HepG2 (cell line): Measurements from ENCODE around the gene HYAL1. TPM values are rescaled to one million over a fixed set of nuclear protein-coding genes. Genes with fewer than 3 reads are reported as not detected.
A peak's percentile ranks its signal among the peaks of the same experiment; 100 is the strongest.

Experiments used
- ATAC-seq: fragments of 200-7000 bp; cut with Tn5 transposase; 3 replicates; pipeline ENCODE4 v1.9.1; 2020; ENCODE audit warnings: mild to moderate bottlenecking, moderate library complexity
- BruUV-seq: library from RNA; stranded (reverse); fragments of 400-500 nt; replicated peaks from 2 replicates; lab custom pipeline; 2021; lab: Mats Ljungman, UMichigan
- CTCF ChIA-PET: fragments of 300-600 bp; formaldehyde crosslinking; extraction: SDS; loops from one replicate; lab custom pipeline; 2021; ENCODE audit warnings: low total read pairs, inconsistent platforms, low intra/inter-chr PET ratio; lab: Yijun Ruan, JAX
- POLR2A ChIA-PET: fragments of 350-600 bp; sonication (Branson Sonifier 250); formaldehyde crosslinking; loops from one replicate; lab custom pipeline; 2020; ENCODE audit warnings: antibody characterized with exemption, inconsistent platforms; lab: Yijun Ruan, JAX
- DNase-seq: peaks from one replicate; pipeline ENCODE4 v3.0.0-alpha.2; 2015; ENCODE audit warnings: low spot score
- FAIRE-seq: peaks from 3 replicates; lab custom pipeline; 2011; peaks lifted over from hg19 to GRCh38; lab: Jason Lieb, UNC
- H2AFZ ChIP-seq: one replicate; pipeline ENCODE4 v1.6.1; 2011; ENCODE audit warnings: low read length, inconsistent platforms
- H3K27ac ChIP-seq: fragments of 300-600 bp; 3 replicates; pipeline ENCODE4 v1.8.0; 2011; ENCODE audit warnings: mixed run types, mild to moderate bottlenecking, mixed read lengths, low read length, inconsistent platforms; ENCODE audit not compliant: insufficient read depth; ENCODE audit errors: extremely low read length
- H3K27me3 ChIP-seq, 2 experiments: fragments of 200-600 bp in 1 of 2; 2 replicates in 1 of 2; 3 replicates in 1 of 2; pipeline versions ENCODE4 v1.6.0 to v1.8.0; 2011; ENCODE audit warnings: low read length in 2 of 2, mild to moderate bottlenecking in 2 of 2, moderate library complexity in 2 of 2, inconsistent platforms in 1 of 2; ENCODE audit not compliant: insufficient read depth in 2 of 2, control insufficient read depth in 1 of 2
- H3K36me3 ChIP-seq, 2 experiments: fragments of 200-600 bp in 1 of 2; replicated peaks in 1 of 2; 2 replicates in 1 of 2; 3 replicates in 1 of 2; pipeline versions ENCODE4 v1.5.1 to v1.8.0; 2011; ENCODE audit warnings: low read length in 2 of 2, inconsistent platforms in 1 of 2; ENCODE audit not compliant: insufficient read depth in 2 of 2, control insufficient read depth in 1 of 2
- H3K4me1 ChIP-seq: 2 replicates; pipeline ENCODE4 v1.5.1; 2012; ENCODE audit warnings: low read length, inconsistent platforms; ENCODE audit not compliant: insufficient read depth
- H3K4me2 ChIP-seq: 2 replicates; pipeline ENCODE4 v1.6.0; 2011; ENCODE audit warnings: low read depth, low read length, inconsistent platforms
- H3K4me3 ChIP-seq, 3 experiments: fragments of 200-600 bp in 1 of 3; sonication (generic), shearing (Covaris generic) in 1 of 3; replicated peaks in 1 of 3; 2 replicates each; pipeline ENCODE4 v1.5.1; 2011 to 2016; ENCODE audit warnings: low read length in 3 of 3, inconsistent platforms in 2 of 3, low read depth in 2 of 3, mild to moderate bottlenecking in 2 of 3, control low read depth in 1 of 3, mixed read lengths in 1 of 3; ENCODE audit not compliant: insufficient read depth in 1 of 3
- H3K79me2 ChIP-seq: one replicate; pipeline ENCODE4 v1.6.1; 2011; ENCODE audit warnings: low read length, inconsistent platforms; ENCODE audit not compliant: insufficient read depth
- H3K9ac ChIP-seq: 2 replicates; pipeline ENCODE4 v1.6.0; 2011; ENCODE audit warnings: mild to moderate bottlenecking, low read depth, low read length, inconsistent platforms; ENCODE audit not compliant: insufficient read depth
- H3K9me3 ChIP-seq: 2 replicates; pipeline ENCODE4 v1.5.1; 2012; ENCODE audit warnings: mild to moderate bottlenecking, low read length
- H4K20me1 ChIP-seq: 2 replicates; pipeline ENCODE4 v1.6.0; 2011; ENCODE audit warnings: inconsistent platforms, mild to moderate bottlenecking, low read length, moderate library complexity; ENCODE audit not compliant: insufficient read depth
- BCL3 ChIP-seq: sonication (generic); formaldehyde crosslinking; IDR thresholded peaks from 2 replicates; pipeline ENCODE4 v1.5.1; 2020; ENCODE audit warnings: mild to moderate bottlenecking, missing genetic modification reagents, moderate library complexity
- DNMT3B ChIP-seq: conservative IDR thresholded peaks from 2 replicates; pipeline ENCODE4 v1.6.1; 2016; ENCODE audit warnings: missing biosample characterization, control low read depth
- HOXA3 ChIP-seq: sonication (generic); formaldehyde crosslinking; IDR thresholded peaks from 2 replicates; pipeline ENCODE4 v1.5.0; 2020; ENCODE audit warnings: missing genetic modification reagents
- KDM1A ChIP-seq: IDR thresholded peaks from 2 replicates; pipeline ENCODE4 v1.6.1; 2016; ENCODE audit warnings: missing compliant biosample characterization
- MAFG ChIP-seq: sonication (generic); formaldehyde crosslinking; IDR thresholded peaks from 2 replicates; pipeline ENCODE4 v1.5.1; 2020; ENCODE audit warnings: mild to moderate bottlenecking, missing genetic modification reagents
- NFE2L1 ChIP-seq: sonication (generic); formaldehyde crosslinking; IDR thresholded peaks from 2 replicates; pipeline ENCODE4 v1.4.0; 2020; ENCODE audit warnings: missing genetic modification reagents, mild to moderate bottlenecking, borderline replicate concordance
- NFKBIZ ChIP-seq: IDR thresholded peaks from 2 replicates; pipeline ENCODE4 v1.6.1; 2018; ENCODE audit warnings: missing genetic modification reagents, missing compliant biosample characterization
- SPEN ChIP-seq: sonication (generic); formaldehyde crosslinking; IDR thresholded peaks from 2 replicates; pipeline ENCODE4 v1.5.1; 2020; ENCODE audit warnings: low read depth, mild to moderate bottlenecking, missing genetic modification reagents
- SUZ12 ChIP-seq: fragments of 150-350 bp; IDR thresholded peaks from 2 replicates; pipeline ENCODE4 v1.6.1; 2014; ENCODE audit warnings: low read depth, low read length
- TCF12 ChIP-seq, 2 experiments: fragments of 450-650 bp in 1 of 2; sonication (generic) in 1 of 2; formaldehyde crosslinking in 1 of 2; IDR thresholded peaks; 2 replicates each; pipeline versions ENCODE4 v1.6.1 to v1.8.0; 2017 to 2022; ENCODE audit warnings: antibody characterized with exemption in 1 of 2, mild to moderate bottlenecking in 1 of 2, missing genetic modification reagents in 1 of 2, moderate library complexity in 1 of 2
- YEATS2 ChIP-seq: sonication (generic); formaldehyde crosslinking; IDR thresholded peaks from 2 replicates; pipeline ENCODE4 v1.4.0; 2020; ENCODE audit warnings: missing genetic modification reagents, borderline replicate concordance
- ZHX1 ChIP-seq: sonication (generic); formaldehyde crosslinking; IDR thresholded peaks from 2 replicates; pipeline ENCODE4 v1.8.1; 2022; ENCODE audit warnings: low read depth, mild to moderate bottlenecking, missing genetic modification reagents
- ZNF235 ChIP-seq: sonication (generic); formaldehyde crosslinking; IDR thresholded peaks from 2 replicates; pipeline ENCODE4 v1.8.1; 2023; ENCODE audit warnings: mild to moderate bottlenecking, missing genetic modification reagents, borderline replicate concordance
- ZNF382 ChIP-seq: sonication (generic); formaldehyde crosslinking; IDR thresholded peaks from 2 replicates; pipeline ENCODE4 v1.5.0; 2020; ENCODE audit warnings: missing genetic modification reagents, mild to moderate bottlenecking, borderline replicate concordance
- ZNF530 ChIP-seq: sonication (generic); formaldehyde crosslinking; IDR thresholded peaks from 2 replicates; pipeline ENCODE4 v1.5.0; 2020; ENCODE audit warnings: low read depth, mild to moderate bottlenecking, missing genetic modification reagents
- WGBS: methylation state at CpG from one replicate; pipeline ENCODE4 v1.1.6; 2017; ENCODE audit warnings: low lambda C conversion rate; 5-methylcytosine and 5-hydroxymethylcytosine counted together
- in situ Hi-C: cut with HindIII; loops from 2 replicates; pipeline ENCODE4 v1.10.0; 2017; ENCODE audit warnings: low pct_unique_long_range_greater_than_20kb; ENCODE audit not compliant: extremely low pct_ligation_motif_present
- intact Hi-C: fragments of 100-400 bp; cut with micrococcal nuclease; formaldehyde crosslinking; loops from one replicate; pipeline ENCODE4 v1.10.0; 2022; ENCODE audit not compliant: unreplicated experiment
- polyA plus RNA-seq, 8 experiments: library from polyadenylated mRNA; depleted of rRNA in 3 of 8; stranded (reverse) in 7 of 8; unstranded in 1 of 8; fragments of >200 nt; fragmentation: Illumina TruSeq in 4 of 8; extraction: Trizol in 4 of 8; gene quantifications; 2 replicates each; pipeline versions ENCODE4 v1.2.1 to v1.2.3, GENCODE V29; 2011 to 2016; ENCODE audit warnings: low read depth in 4 of 8, missing spikeins in 1 of 8, mixed read lengths in 1 of 8; ENCODE audit not compliant: insufficient read depth in 1 of 8
- total RNA-seq, 5 experiments: library from RNA; depleted of rRNA; stranded (reverse); fragments of >200 nt; fragmentation: Illumina TruSeq; extraction: Trizol; gene quantifications; 2 replicates each; pipeline ENCODE4 v1.2.3, GENCODE V29; 2016; ENCODE audit warnings: low read depth in 1 of 5

The HYAL1 gene
- total and polyA plus RNA-seq, 2 of the 13 experiments (the other 11 are each of a cell fraction or from before 2014, with no cell fraction given), result 76.5 to 193 TPM

GRCh38 chr3:50333744-50334328 lies 30.5 kb upstream of the HYAL1 start:
- ChIA-PET POLR2A (interaction anchor here (4.7 kb wide), 1 partner anchor 10 kb away, joined by 58 read pairs; the partner anchor contains the start of gene HYAL2), CTCF (no interaction called here)
- DNase-seq (no peak), ATAC-seq (no peak), FAIRE-seq (no peak)
- BruUV-seq, result no TSS peak
- Histone ChIP-seq H3K4me3 (no peak overlapping the region), H2AFZ (no peak overlapping the region), H3K9me3 (no peaks in the 10 kb centered on the region), H3K36me3 (peaks cover 22 to 39% of the 10 kb centered on the region in 2 experiments), H3K9ac (peak overlapping the region; percentile 15; the same call in 1 of the 2 replicates), H3K27me3 (peaks cover 0 to 2% of the 10 kb centered on the region in 2 experiments; a peak in 1 of 5 replicates), H3K79me2 (peaks cover 46% of the 10 kb centered on the region), H4K20me1 (peaks cover 12% of the 10 kb centered on the region), H3K27ac (peak overlapping the region; percentile 8), H3K4me2 (peak overlapping the region; percentile 97), H3K4me1 (peaks cover 57% of the 10 kb centered on the region)
- no peak for TF ChIP-seq HOXA3
- TF ChIP-seq ZHX1, result no peak
- no peak for TF ChIP-seq TCF12 (IDR thresholded peaks at IDR 0.05)
- TF ChIP-seq TCF12 (CRISPR knock-in tag; IDR thresholded peaks at IDR 0.05), result no peak
- no peak for TF ChIP-seq ZNF530 (CRISPR knock-in tag)
- no peak for TF ChIP-seq DNMT3B (CRISPR knock-in tag)
- no peak for TF ChIP-seq ZNF382 (CRISPR knock-in tag)
- TF ChIP-seq NFKBIZ (CRISPR knock-in tag), result no peak
- no peak for TF ChIP-seq NFE2L1 (CRISPR knock-in tag)
- no peak for TF ChIP-seq KDM1A
- no peak for TF ChIP-seq YEATS2 (CRISPR knock-in tag)
- no peak for TF ChIP-seq SUZ12
- TF ChIP-seq MAFG (CRISPR knock-in tag), result no peak
- TF ChIP-seq ZNF235 (CRISPR knock-in tag), result no peak
- no peak for TF ChIP-seq SPEN
- no peak for TF ChIP-seq BCL3 (CRISPR knock-in tag)
- in situ Hi-C loops, result no loop called here
- intact Hi-C loops, result no loop called here
- 92% methylated on average over 8 of the region's 12 CpGs for WGBS
